A673 (cell line): ENCODE measurements around the gene GET4.

ENCODE experiments used
- CTCF ChIP-seq: fragments of 300-800, 200-600 bp; sonication (generic); conservative IDR thresholded peaks from 2 replicates; pipeline ENCODE4 v1.5.1; 2017; ENCODE audit warnings: low read depth, mild to moderate bottlenecking, antibody characterized with exemption, low read length, moderate library complexity, mixed read lengths
- EZH2 ChIP-seq: fragments of 200-600 bp; sonication (generic); IDR thresholded peaks from 2 replicates; pipeline ENCODE4 v1.6.1; 2017; ENCODE audit warnings: borderline replicate concordance, low read depth, mild to moderate bottlenecking, mixed read lengths, antibody characterized with exemption, low read length; ENCODE audit not compliant: poor library complexity, severe bottlenecking

GRCh38 chr7:841943-842342 lies 34.4 kb upstream of the GET4 start:
- TF ChIP-seq CTCF (no peak), EZH2 (no peak)
